ENCODE measurements around the gene RNF222.
A peak's percentile ranks its signal among the peaks of the same experiment; 100 is the strongest.
"Not testable (repeated sequence)": the region's sequence is repeated elsewhere in the genome, so short reads cannot be mapped to it uniquely, and the experiment has no call there.

Gene RNF222

DNA sequence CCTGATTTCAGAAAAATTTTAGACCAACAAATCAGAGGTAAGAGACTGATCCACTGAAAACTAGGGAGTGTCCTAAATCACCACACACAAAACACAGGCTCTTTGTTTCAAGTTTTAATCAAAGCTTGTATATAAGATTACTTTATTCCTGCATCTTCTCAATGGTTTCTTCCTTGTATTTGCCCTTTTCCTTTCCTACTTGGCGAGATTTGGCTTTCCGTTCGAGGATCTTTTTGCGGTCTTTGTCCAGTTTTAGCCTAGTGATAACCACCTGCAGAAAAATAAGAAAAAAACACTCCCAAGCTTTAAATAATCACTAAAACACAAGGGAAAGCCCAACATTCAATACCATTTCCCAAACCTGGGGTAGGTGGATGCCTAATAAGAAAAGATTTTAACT, 20.2 kb downstream of the RNF222 start:
- DNase-seq: no peak

GRCh38 chr17:8376271-8377067, 21.2 kb downstream of the RNF222 start, which contains the start of gene KRABD2:
Gene KRABD2 (minus strand): TSS chr17:8376704.
- peak; percentile 93 to 95 for DNase-seq

GRCh38 chr17:8375738-8376259, 21.8 kb downstream of the RNF222 start:
- no peak for DNase-seq

DNA sequence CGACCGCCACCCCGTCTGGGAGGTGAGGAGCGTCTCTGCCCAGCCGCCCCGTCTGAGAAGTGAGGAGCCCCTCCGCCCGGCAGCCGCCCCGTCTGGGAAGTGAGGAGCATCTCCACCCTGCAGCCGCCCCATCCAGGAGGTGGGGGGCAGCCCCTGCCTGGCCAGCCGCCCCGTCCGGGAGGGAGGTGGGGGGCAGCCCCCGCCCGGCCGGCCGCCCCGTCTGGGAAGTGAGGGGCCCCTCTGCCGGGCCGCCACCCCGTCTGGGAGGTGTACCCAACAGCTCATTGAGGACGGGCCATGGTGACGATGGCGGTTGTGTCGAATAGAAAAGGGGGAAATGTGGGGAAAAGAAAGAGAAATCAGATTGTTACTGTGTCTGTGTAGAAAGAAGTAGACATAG, 23.8 kb downstream of the RNF222 start:
- not testable (repeated sequence) for DNase-seq

DNA sequence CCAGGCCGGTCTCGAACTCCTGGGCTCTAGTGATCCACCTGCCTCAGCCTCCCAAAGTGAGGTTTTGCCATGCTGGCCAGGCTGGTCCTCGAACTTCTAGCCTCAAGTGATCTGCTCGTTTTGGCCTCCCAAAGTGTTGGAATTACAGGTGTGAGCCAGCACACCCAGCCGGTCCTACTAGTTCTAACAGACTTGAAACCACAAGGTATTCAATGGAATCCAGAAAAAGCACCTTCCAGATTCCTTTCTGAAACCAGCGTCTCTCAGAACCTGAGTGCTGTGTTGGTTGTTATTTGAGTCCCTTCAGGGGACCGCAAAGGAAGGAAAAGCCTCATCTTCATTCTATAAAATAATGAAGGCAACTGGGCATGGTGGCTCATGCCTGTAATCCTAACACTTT, 25.2 kb downstream of the RNF222 start:
- no peak for DNase-seq

DNA sequence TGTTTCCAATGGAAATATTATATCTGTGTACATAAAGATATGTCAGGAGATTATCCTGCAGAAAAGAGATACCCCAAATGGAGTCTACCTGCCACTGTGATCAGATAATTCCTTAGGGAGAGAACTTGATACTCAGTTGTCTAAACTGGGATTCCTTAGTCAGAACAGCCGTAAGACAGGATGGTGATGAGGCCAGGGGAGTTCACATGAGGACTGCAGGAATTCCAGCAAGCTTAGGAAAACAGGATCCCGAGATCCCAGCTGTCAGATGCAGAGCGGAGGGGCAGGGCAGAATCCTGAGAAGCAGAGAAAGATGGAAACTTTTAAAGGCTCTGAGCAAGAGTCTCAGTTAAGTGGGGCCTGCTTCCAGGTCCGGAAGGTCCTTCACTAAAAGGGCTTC, 25.8 kb downstream of the RNF222 start:
- no peak for DNase-seq

DNA sequence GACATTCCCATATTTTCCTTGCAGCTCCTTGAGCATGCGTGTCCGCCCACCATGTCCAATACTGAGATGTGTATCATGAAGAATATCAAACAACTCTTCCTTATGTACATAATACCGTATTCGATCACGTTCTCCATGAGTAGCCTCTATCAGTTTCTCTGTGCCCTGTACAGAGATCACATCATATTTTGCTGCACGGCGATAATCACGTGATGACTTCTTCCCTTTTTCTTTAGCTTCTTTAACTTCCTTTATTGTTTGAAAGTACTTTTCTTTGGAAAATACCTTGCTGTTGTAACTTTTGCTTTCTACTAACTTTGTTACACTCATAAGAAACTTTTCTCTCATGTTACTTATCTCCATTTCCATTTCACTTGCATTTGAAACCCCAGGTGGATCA, 27.7 kb downstream of the RNF222 start:
- DNase-seq: no peak

- DNase-seq: no peak
Observed at GRCh38 chr17:8368193-8368592, 29.4 kb downstream of the RNF222 start.

DNA sequence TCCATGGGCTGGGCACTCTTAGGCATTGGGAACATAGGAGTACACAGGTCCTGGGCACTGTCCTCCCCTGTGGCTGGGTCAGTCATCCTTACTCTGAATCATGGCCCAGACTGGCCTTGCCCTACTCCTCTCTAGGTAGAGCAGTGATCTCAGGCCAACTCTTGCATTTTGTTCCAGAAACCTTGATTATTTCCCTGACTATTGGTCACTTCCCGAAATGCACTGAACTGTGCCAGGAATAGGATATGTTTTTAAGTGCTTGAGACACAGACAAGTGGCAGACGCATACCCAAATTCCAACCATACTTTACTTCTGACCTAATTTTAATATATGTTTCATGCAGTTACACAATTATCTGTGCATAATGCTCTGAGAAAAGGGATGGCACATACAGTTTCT, 31.4 kb downstream of the RNF222 start:
- DNase-seq: no peak

GRCh38 chr17:8365143-8365542, 32.5 kb downstream of the RNF222 start:
- no peak for DNase-seq

DNA sequence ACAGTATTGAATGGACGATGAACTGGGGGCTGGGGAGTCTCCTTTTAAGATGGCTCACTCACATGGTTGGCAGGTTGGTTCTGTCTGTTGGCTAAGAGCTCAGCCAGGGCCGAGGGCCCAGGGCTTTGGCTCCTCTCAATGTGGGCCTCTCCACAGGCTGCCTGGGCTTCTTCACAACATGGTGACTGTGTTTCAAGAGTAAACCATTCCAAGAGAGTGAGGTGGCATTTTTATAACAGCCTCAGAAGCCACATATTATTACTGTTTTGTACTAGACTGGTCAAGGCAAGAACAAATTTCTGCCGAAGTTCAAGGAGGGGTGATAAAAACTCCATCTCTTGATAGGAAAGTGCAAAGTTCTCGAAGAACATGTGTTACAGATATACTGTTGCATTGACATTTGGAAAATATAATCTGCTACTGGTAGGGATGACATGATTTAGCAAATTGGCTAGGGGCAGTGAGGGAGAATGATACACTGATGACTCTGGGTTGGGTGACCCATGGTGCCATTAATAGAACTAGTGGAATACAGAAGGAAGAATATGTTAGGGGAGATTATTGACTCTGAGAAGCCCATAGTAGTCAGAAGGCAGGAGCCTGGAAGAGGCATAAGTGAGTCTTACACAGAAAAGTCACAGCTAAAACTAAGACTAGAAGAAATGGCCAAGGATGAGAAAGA, 34.8 kb downstream of the RNF222 start:
- no peak for DNase-seq

DNA sequence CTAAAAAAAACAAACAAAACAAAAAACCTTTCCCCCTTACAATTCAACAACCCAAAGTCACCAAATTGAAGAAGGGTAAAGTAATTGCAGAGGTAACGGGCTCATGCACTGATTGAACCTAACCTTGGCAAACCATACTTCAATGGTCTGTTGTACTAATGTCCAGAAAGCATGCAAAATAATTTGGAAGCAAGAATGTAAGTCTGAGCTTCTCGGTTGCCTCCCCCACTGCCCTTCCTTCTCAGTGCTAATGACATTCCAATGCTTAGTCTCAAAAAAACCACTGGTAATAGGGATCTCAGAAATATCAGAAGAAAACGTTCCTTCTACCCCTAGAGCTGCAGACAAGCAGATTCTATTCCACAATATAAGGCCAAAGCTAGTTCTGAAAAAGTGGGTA, 36.9 kb downstream of the RNF222 start:
- no peak for DNase-seq

DNA sequence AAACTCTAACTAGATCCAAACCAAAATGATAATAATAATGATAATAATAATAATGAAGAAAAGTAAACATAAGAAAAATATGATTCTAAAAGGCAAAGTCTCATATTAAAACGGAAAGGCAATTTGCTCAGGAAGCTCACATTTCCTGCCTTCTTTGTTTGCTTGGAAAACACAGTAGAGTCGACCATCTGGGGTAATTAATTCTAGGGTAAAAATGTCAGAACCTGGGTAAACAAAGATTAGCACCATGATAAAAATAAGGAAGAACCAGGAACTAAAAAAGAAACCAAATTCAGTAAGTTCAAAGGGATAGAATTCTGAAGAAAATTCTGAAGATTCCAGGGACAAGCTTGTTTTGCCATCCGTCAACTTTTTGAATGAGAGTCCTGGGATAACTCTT, 37.4 kb downstream of the RNF222 start:
- DNase-seq: no peak

- no peak for DNase-seq
Observed at GRCh38 chr17:8359769-8360168, 37.9 kb downstream of the RNF222 start.

DNA sequence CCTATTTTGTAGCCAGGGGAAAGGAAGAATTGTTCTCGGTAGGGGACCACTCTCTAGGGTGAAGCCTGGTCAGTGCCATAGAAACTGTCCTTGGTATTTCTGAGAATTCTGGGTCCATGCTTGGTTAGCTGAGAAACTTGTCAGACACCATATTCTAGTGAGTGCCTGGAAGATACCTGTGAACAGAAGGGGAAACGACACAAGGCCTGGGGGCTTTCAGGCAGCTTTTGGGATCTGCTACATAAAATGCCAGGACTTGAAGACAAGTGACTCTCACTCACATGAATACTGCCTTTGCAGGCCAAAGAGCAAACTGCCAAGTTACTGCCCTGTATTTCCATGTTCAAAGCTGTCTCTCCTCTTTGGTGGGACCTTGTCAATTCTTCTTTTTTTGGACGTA, 39.7 kb downstream of the RNF222 start:
- no peak for DNase-seq

GRCh38 chr17:8354236-8354635, 43.4 kb downstream of the RNF222 start:
- DNase-seq: no peak

- DNase-seq: no peak
Observed at GRCh38 chr17:8353736-8354135, 43.9 kb downstream of the RNF222 start.

DNA sequence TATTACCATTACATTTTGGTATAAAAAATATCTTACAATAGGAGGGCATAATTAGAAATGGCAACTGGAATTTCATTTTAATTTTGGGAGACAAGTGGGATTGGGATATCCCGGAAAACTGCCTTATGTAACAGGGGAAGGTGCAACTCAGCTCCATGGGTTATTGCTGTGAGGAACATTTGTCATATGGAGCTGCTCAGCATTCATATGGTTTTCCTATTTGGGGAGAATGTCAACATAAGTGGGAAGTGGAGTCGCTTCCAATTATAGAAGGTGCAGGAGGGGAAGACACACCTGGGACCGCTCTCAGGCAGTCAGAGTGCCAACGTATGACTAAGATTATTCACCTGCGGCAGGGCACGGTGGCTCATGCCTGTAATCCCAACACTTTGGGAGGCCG, 47.3 kb downstream of the RNF222 start:
- DNase-seq: no peak

GRCh38 chr17:8347001-8347400, 50.6 kb downstream of the RNF222 start:
- DNase-seq: not testable (repeated sequence)

DNA sequence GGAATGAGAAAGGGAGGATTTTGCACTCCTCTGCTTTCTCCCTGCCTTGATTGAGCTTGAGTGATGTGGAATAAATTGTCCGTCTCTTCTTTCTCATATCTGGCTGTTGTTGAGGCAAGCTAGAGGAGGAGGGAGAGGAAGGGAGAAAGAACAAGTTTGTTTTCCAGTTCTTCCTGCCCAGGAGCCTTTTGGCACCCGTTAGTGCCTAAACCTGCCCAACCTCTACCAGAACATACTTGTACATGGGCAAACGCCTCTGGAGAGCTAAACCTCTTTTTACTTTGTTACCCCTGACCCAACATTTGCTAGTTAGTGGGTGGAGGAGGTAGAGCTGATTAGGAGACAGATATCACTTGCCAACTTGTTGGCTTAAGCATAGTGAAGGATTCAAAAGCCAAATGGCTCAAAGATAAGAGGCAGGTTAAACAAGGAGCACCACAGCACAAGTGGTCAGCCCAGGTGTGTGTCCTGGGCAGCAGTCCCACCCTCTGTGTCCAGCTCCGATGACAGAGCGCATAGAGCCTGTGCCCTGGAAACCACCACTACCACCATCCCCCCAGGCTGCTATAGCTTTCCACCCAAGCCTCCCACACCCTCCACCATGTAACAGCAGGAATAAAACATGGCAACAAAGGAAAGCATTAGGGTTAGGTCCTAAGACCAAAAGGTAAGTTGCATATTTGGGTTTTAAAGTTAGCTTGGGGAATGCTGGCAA, 51.5 kb downstream of the RNF222 start:
- DNase-seq: no peak

DNA sequence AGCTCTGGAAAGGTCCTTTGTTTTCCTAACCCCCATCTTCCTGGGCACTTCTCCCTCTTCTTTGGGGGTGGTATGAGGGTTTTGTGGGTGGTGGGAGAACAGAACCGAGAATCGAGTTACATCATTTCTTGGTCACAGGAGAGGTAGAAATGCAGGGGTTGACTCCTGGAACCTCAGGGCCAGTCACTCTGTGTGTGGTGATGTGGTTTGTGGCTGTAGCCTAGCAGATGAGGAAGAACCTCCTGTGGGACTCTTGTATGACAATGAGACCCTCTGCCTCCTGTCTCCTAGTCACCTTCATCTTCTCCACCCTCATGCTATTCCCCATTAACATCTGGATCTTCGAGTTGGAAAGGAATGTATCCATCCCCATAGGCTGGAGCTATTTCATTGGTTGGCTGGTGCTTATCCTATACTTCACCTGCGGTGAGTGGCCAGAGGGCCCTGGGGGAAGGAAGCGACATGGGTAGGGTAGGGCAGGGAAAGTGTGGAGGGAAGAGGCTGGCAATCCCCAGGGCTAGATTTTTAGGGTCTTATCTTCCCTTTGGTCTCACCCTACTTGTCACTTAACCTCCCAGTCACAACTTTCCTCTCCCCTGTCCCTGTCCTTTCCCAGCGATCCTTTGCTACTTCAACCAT, 52.5 kb downstream of the RNF222 start:
- peak in 1 of 2 experiments; percentile 27 for DNase-seq

DNA sequence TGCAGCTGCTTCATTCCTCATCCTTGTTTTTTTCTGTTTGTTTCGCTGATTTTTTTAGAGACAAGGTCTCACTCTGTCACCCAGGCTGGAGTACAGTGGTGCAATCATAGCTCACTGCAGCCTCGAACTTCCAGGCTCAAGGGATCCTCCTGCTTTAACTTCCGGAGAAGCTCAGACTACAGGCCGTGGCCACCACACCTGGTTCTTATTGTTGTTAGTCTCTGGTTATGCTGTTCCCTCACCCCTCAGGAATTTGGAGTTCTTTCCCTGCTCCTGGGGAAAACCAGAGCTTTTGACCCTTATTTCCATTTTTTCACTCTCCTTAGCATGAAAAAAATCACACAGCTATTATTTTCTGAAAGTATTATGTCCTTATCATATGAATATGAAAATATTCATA, 56.2 kb downstream of the RNF222 start:
- no peak for DNase-seq
